BJ (cell line): Measurements from ENCODE around the gene PTPN2. TPM values are rescaled to one million over a fixed set of nuclear protein-coding genes. Genes with fewer than 3 reads are reported as not detected.

Experiments
- CTCF ChIA-PET: fragments of 350-600 bp; formaldehyde crosslinking; extraction: SDS; loops from one replicate; lab custom pipeline; 2021; ENCODE audit warnings: antibody characterized with exemption, inconsistent platforms; lab: Yijun Ruan, JAX
- POLR2A ChIA-PET: fragments of 300-600 bp; sonication (Branson Sonifier 250); formaldehyde crosslinking; extraction: SDS; loops from one replicate; lab custom pipeline; 2021; ENCODE audit warnings: antibody characterized with exemption; lab: Charles Lee
- DNase-seq: peaks from one replicate; pipeline ENCODE4 v3.0.0-alpha.2; 2011; ENCODE audit warnings: low read depth
- H3K27me3 ChIP-seq: 2 replicates; pipeline ENCODE4 v1.6.0; 2011; ENCODE audit warnings: low read length; ENCODE audit not compliant: control insufficient read depth, insufficient read depth
- H3K36me3 ChIP-seq: 2 replicates; pipeline ENCODE4 v1.5.1; 2011; ENCODE audit warnings: low read length; ENCODE audit not compliant: control insufficient read depth, insufficient read depth
- H3K4me3 ChIP-seq: 2 replicates; pipeline ENCODE4 v1.5.1; 2011; ENCODE audit warnings: low read depth, mild to moderate bottlenecking, control low read depth, low read length
- polyA plus RNA-seq: library from polyadenylated mRNA; depleted of rRNA; stranded (reverse); fragments of >200 nt; gene quantifications from 2 replicates; pipeline ENCODE4 v1.2.3, GENCODE V29; 2011
- TF ChIP-seq, protein P1 (sequence below): IDR thresholded peaks from 2 replicates; pipeline ENCODE4 v1.5.1; 2011; ENCODE audit warnings: low read depth, mild to moderate bottlenecking, control low read depth, inconsistent platforms, low read length, moderate library complexity; ENCODE audit not compliant: insufficient read depth

PTPN2 gene
- polyA plus RNA-seq, 1 experiment = 14.5 TPM

DNA sequence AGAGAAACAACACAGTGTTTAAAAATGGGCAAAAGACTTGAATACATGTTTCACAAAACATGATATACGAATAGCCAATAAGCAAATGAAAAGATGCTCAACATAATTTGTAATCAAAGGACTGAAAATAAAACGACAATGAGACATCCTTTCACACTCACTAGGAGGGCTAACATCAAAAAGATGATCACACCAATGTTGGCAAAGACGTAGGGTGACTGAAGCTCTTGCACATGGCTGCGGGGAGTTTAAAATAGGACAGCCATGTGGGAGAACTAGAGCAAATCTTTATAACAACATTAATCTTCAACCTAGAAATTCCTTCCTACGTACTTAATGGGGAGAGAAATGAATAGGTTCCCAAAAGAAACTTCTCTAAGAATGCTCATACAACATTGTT lies 44.6 kb upstream of the PTPN2 start:
- no peak for DNase-seq
- no peak overlapping the region for H3K4me3 ChIP-seq
- TF ChIP-seq, protein P1, sequence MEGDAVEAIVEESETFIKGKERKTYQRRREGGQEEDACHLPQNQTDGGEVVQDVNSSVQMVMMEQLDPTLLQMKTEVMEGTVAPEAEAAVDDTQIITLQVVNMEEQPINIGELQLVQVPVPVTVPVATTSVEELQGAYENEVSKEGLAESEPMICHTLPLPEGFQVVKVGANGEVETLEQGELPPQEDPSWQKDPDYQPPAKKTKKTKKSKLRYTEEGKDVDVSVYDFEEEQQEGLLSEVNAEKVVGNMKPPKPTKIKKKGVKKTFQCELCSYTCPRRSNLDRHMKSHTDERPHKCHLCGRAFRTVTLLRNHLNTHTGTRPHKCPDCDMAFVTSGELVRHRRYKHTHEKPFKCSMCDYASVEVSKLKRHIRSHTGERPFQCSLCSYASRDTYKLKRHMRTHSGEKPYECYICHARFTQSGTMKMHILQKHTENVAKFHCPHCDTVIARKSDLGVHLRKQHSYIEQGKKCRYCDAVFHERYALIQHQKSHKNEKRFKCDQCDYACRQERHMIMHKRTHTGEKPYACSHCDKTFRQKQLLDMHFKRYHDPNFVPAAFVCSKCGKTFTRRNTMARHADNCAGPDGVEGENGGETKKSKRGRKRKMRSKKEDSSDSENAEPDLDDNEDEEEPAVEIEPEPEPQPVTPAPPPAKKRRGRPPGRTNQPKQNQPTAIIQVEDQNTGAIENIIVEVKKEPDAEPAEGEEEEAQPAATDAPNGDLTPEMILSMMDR = no peak
- H3K27me3 ChIP-seq = no peaks in the 10 kb centered on the region
- POLR2A ChIA-PET = no interaction called here
- H3K36me3 ChIP-seq = no peaks in the 10 kb centered on the region
- CTCF ChIA-PET = interaction anchor here (1.3 to 4.1 kb wide), 4 partner anchors 11 to 201 kb away, joined by 3 to 14 read pairs (median 3); no protein-coding TSS in a partner anchor

GRCh38 chr18:12928206-12928605 lies 44.2 kb upstream of the PTPN2 start:
- H3K4me3 ChIP-seq = no peak overlapping the region
- H3K27me3 ChIP-seq = no peaks in the 10 kb centered on the region
- ChIA-PET POLR2A (no interaction called here), CTCF (interaction anchor here (1.3 to 4.1 kb wide), 3 partner anchors 13 to 201 kb away, joined by 3 to 14 read pairs (median 3); no protein-coding TSS in a partner anchor)
- no peaks in the 10 kb centered on the region for H3K36me3 ChIP-seq
- TF ChIP-seq, protein P1 = no peak
- DNase-seq = no peak

DNA sequence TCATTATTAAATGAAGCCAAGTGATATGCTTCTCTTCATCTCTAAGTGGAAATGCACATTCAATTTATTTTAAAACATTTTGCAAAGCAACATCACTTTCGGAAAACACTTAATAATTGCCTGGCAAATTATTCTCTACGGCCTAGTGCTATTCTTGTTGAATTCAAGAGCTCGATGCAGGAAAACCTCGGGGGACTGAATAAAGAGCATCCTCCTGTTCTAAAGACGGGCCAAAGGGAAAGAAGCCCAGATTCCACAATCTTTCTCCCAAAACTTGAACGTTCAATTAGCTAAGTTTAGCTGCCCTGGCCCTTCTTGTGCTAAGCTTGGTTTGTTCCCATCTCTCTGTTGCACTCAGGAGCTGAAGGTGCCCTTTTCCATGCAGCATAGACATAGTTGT lies 40.6 kb upstream of the PTPN2 start:
- TF ChIP-seq, protein P1 = no peak
- no peaks in the 10 kb centered on the region for H3K36me3 ChIP-seq
- H3K27me3 ChIP-seq = peaks cover 2% of the 10 kb centered on the region; the same call in 1 of the 2 replicates
- CTCF ChIA-PET = interaction anchor here (1.2 to 2.6 kb wide), 4 partner anchors 10 to 198 kb away, joined by 3 to 12 read pairs (median 9); no protein-coding TSS in a partner anchor
- no peak overlapping the region for H3K4me3 ChIP-seq
- POLR2A ChIA-PET = no interaction called here
- DNase-seq = no peak

DNA sequence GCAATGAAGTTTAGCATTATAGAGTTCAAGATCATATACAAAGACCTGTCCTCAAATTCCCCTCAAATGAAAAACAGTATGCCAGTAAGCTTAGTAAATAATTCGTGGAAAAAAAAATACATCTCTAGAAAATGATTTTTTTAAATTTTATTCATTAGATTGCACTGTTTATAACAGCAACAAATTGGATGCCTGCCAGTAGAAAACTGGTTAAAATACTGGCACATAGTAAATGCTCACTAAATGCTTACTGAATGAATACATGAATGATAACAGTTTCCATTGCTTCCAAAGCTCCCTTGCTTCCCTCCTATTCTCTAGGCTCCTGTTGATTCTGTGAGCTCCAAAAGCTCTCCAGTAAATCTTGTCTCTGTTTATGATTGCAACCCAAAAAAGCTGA lies 38.2 kb upstream of the PTPN2 start:
- Histone ChIP-seq H3K4me3 (no peak overlapping the region), H3K36me3 (no peaks in the 10 kb centered on the region), H3K27me3 (peaks cover 2% of the 10 kb centered on the region; the same call in 1 of the 2 replicates)
- ChIA-PET CTCF (interaction anchor here (1.1 to 2.5 kb wide), 6 partner anchors 12 to 196 kb away, joined by 3 to 17 read pairs (median 4); no protein-coding TSS in a partner anchor), POLR2A (no interaction called here)
- DNase-seq = no peak
- TF ChIP-seq, protein P1 = no peak

- ChIA-PET CTCF (interaction anchor here (1.2 to 2.5 kb wide), 5 partner anchors 9 to 195 kb away, joined by 4 to 17 read pairs (median 5); no protein-coding TSS in a partner anchor), POLR2A (interaction anchor here (0.6 kb wide), 1 partner anchor 607 kb away, joined by 3 read pairs; no protein-coding TSS in a partner anchor)
- peaks cover 2% of the 10 kb centered on the region; the same call in 1 of the 2 replicates for H3K27me3 ChIP-seq
- TF ChIP-seq, protein P1 = no peak
- no peaks in the 10 kb centered on the region for H3K36me3 ChIP-seq
- no peak for DNase-seq
- no peak overlapping the region for H3K4me3 ChIP-seq
These were observed 37.1 kb upstream of the PTPN2 start for GRCh38 chr18:12921178-12921577.
